ENCODE results near the gene COX5B.
"Not testable (repeated sequence)": the region's sequence is repeated elsewhere in the genome, so short reads cannot be mapped to it uniquely, and the experiment has no call there.

COX5B gene, protein sequence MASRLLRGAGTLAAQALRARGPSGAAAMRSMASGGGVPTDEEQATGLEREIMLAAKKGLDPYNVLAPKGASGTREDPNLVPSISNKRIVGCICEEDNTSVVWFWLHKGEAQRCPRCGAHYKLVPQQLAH
- 35.0 to 47.7 (median 43.4) reads per million in 4 donors for total RNA-seq

DNA sequence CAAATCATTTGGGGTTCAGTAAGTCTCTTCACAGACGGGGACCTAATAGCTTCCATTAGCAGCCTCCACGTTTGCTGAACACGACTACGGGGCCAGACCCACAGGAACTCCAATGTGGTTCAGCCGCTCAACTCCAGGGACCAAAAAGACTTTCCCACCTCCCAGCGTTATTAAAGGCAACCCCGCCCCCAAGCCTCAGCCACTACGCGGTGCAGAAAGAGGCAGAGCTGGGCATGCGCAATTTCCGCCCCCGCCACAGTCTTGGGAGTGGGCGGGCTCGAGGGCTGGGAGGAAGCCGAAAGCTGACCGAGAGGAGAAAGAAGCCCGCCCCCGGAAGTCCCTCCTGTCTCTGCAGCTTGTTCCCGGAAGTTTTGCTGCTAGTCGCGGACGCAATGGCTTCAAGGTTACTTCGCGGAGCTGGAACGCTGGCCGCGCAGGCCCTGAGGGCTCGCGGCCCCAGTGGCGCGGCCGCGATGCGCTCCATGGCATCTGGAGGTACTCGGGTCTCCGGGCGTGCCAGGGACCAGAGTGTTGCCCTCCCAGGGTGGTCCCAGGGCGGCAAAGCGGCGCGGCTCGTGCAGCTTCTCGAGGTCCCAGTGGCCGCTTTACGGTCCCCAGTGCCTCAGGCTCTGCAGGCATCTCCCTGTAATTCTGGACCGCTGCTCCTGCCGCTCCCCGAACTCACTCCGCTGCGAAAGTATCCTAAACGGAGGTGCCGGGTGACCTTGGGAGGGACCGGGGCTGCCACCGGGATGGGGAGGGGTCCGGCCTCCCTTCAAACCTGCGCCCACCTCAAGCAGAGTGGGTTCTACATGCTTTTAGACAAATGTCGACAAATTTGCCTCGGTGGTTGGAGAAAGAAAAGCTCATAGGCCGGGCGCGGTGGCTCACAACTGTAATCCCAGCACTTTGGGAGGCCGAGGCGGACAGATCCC is at the start of gene COX5B:
Gene COX5B (plus strand): TSS at position 368 of the 935 bp plus-strand sequence. CDS start 25 bp downstream, at position 393.
- DNase-seq, result peak; percentile 98 to 99 (median 98)

DNA sequence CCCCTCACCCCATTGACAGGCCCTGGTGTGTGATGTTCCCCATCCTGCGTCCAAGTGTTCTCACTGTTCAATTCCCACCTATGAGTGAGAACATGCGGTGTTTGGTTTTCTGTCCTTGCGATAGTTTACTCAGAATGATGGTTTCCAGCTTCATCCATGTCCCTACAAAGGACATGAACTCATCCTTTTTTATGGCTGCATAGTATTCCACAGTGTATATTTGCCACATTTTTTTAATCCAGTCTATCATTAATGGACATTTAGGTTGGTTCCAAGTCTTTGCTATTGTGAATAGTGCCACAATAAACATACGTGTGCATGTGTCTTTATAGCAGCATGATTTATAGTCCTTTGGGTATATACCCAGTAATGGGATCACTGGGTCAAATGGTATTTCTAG is 49.7 kb upstream of the COX5B start:
- DNase-seq, result not testable (repeated sequence)

DNA sequence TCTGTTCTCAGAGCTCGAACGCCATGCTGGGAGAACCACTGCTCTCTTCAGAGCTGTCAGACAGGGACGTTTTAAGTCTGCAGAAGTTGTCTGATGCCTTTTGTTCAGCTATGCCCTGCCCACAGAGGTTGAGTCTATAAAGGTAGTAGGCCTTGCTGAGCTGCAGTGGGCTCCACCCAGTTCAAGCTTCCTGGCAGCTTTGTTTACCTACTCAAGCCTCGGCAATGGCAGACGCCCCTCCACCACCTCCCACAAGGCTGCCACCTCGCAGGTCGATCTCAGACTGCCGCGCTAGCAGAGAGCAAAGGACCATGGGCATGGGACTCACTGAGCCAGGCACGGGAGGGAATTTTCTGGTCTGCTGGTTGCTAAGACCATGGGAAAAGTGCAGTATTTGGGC is 44.3 kb upstream of the COX5B start:
- DNase-seq, result not testable (repeated sequence)

GRCh38 chr2:97605109-97605508 is 40.8 kb upstream of the COX5B start:
- DNase-seq, result not testable (repeated sequence)

DNA sequence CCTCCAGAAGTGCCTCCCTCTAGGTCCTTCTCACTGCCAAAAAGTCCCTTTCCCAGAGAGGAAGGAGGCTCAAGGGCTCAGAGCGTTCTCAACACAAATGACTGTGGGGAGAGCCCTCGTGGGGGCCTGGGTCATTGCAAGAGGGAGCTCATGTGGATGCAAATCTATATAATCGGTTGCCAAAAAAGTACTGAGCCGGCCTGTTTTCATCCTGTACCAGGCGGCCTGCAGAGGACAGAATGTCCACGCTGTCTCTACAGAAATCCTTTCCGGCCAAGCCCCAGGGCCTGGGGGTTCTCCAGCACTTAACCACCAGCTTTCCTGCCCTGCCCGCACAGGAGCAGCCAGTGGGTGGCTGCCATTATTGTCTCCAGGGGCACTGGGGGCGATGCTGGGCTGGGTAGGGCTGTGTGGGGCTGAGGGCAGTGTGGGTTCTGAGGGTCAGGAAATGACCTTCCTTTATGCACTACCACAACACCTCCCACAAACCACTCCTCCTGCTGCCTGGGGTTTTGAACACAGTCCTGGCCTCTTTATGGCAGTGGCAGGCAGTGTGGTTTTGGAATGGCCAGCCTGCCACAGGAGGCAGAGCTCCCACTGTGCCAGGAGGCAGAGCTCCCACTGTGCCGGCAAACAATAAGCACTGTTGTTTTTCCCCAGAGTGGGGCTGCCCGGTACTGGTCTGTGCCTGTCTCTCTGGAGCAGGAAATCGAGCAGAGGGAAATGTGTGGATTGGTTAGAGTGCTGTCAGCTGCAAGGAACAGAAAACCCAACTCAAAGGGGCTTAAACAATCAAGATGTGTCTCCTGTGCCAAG is 40.1 kb upstream of the COX5B start:
- not testable (repeated sequence) for DNase-seq

- DNase-seq, result not testable (repeated sequence)
Measured at GRCh38 chr2:97608745-97609144, 37.1 kb upstream of the COX5B start.

DNA sequence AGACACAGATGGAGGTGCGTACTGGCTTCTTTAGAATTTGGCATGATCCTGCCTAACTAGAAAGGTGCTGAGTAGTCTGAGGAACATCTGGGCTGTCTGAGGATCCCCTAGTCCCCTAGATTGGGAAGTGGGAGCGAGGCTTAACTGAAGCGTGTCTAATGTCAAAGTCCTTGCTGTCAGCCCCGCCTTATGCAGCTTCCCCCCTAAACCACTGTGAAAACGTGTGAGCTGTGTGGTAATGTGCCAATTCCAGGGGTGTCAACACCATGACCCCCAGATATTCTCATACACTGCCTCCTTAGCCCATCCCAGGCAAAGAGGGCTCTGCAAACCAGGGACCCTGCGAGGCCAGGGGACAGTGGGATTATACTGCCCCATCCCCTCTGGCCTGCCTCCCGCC is 34.0 kb upstream of the COX5B start:
- not testable (repeated sequence) for DNase-seq

- not testable (repeated sequence) for DNase-seq
Measured at GRCh38 chr2:97615746-97616145, 30.1 kb upstream of the COX5B start.

GRCh38 chr2:97617911-97618310 is 28.0 kb upstream of the COX5B start:
- DNase-seq, result no peak

- DNase-seq, result not testable (repeated sequence)
Measured at GRCh38 chr2:97618939-97619827, 26.7 kb upstream of the COX5B start.

- DNase-seq, result not testable (repeated sequence)
Measured at GRCh38 chr2:97620492-97620891, 25.4 kb upstream of the COX5B start.

- DNase-seq, result not testable (repeated sequence)
Measured at GRCh38 chr2:97622976-97623375, 22.9 kb upstream of the COX5B start.

DNA sequence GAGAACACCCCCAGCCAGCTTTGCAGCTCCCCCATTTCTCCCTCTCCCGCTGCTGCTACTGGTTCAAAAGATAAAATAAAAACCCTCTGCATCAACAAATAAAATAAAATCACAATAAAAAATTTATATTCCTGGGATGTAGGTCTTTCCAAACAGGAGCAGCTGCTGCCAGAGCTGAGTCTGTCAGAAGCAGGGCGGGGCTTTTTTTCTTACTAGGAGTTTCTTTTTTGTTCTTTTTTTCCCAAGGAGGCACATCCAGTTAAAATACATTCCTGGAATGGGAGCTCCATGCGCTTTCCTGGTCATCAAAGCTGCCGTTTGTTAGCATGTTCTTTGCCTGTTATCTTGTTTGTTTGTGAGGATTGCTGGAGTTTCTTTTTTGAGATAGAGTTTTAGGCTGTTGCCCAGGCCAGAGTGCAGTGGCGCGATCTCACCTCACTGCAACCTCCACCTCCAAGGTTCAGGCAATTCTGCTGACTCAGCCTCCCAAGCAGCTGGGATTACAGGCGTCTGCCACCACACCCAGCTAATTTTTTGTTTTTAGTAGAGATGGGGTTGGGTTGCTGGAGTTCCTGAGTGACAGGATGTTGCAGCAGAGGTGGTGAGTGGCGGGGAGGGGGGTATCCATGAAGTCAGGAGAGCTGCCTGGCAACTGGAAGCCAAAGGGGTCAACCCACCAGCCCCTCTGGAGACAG is 20.4 kb upstream of the COX5B start:
- DNase-seq, result not testable (repeated sequence)

DNA sequence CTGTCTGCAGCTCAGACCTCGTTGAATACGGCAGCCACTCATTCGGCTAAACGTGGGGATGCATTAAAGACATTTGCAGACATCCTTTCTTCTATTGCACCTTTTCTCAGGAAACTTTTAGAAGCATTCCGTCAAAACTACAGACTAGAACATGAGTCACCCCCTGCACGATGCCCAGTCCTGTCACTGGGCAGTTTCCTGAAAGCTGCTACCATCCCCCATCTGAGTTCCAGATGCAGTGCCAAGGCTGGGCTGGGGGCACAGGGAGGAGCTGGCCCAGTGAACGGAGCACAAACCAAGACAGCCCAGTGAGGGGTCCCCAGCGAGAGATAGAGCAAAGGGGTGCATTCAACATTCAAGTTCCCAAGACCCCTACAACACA is 19.8 kb upstream of the COX5B start:
- not testable (repeated sequence) for DNase-seq

DNA sequence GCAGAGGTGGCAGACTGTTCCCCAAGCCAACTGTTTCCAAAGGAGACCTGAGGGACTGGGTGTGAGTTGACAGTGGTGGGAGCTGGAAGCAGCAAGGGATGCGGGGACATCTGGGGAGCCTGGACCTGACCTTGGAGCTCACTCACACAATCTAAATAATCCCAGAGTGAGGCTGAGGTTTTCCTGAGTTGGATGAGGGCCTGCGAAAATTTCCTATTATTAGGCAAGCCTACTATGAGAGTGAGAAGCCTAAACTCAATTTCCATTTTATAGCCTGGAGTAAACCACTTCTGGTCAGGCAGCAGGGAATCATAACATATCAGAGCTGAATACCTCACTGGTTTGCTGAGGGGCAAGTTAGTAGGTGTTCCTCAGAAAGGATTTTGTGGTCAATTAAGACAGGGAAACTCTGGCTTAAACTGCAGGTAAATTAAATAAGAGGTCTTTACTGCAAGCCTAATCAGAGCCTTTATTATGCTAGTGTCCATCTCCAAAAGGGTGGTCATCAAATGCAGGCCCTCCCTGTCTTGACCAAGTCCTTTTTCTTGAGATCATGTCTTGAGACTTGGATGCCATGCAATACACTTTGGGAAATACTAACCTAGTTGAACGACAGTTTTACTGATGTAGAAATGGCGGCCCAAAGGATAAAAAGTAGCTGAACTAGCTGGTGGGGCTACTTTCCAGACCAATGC is 1.7 kb upstream of the COX5B start:
- no peak for DNase-seq

DNA sequence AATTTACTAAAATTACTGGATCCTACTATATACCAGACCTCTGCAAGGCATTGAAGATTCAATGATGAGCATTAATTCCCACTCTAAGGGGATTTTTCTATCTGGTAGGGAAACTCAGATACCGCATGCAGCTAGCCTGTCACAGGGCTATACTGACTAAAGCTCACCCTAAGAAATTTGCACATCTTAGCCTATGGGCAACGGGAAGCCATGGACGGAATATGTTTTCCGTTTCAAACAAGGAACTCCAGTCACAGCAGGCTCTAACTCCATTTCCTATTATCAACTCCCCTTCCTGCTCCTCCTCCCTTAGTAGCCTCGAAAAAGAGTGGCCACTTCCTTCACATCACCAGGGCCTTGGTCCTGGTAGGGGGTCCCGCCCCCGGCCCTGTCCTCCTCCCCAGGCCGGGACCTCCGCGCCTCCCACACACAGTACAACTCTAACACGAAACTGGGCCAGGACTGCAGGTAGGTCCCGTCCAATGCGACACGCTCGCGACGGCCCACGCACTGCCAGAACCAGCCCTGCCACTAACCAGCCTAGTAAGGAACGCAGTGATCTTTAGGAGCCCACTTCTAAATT is 659 bp upstream of the COX5B start:
- no peak for DNase-seq

GRCh38 chr2:97646977-97647376 is 1.1 kb downstream of the COX5B start:
- DNase-seq, result no peak

DNA sequence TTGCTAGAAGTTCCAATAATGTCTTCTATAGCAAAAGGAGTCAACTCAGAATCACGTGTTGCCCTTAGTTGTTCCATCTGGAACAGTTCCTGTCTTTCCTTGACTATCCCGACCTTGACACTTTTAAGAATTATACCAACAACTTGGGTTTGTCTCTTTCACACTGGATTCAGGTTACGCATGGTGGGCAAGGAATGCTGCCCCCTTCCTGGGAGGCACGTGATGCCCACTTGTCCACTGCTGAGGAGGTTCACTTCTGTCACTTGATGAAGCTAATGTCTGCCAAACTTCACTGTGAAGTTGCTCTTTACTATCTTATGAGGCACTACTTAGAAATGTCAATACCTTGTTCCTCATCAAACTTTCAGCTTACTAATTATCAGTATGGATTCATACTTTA is 5.3 kb downstream of the COX5B start:
- no peak for DNase-seq

GRCh38 chr2:97653473-97653872 is 7.6 kb downstream of the COX5B start:
- no peak for DNase-seq

DNA sequence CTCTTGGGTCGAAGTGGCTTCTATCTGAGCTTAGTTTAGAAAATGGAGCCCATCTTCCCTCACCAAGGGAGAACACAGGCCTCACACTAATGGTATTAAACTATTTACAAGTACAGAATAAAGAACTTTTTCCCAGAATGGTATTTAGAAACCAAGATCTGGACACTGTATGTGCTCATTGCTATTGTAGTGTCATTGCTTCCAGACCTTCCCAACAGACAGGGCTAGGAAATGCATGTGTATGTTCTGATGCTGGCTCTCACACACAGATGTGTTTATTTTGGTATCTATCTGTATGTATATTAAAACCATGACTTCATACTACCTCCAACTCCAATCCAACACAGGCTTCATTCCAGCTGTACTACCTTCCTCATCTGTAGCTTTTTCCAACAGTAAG is 8.0 kb downstream of the COX5B start:
- DNase-seq, result no peak

All from T-helper 1 cell (primary cell).